ENCODE measurements around the gene PSMB10.

GRCh38 chr16:67946966-67947558 is 10.4 kb upstream of the PSMB10 start:
- TF ChIP-seq ZFX (IDR thresholded peaks at IDR 0.05; ENCODE audit: borderline replicate concordance) (no peak), CTCF (IDR thresholded peaks at IDR 0.05) (0 out of 2 replicates have a peak, but pooled peaks have one; percentile 4)
